Panc1 (cell line): ENCODE measurements around the gene POLQ. TPM values are rescaled to one million over a fixed set of nuclear protein-coding genes. Genes with fewer than 3 reads are reported as not detected.

ENCODE experiments used
- ATAC-seq: fragments of 200-7000 bp; cut with Tn5 transposase; 2 replicates; pipeline ENCODE4 v1.9.1; 2020; ENCODE audit warnings: mild to moderate bottlenecking, moderate library complexity
- BruUV-seq: library from RNA; stranded (reverse); fragments of 400-500 nt; replicated peaks from 2 replicates; lab custom pipeline; 2021; lab: Mats Ljungman, UMichigan
- CTCF ChIA-PET: fragments of 300-600 bp; sonication (Branson Sonifier 250); formaldehyde crosslinking; loops from one replicate; lab custom pipeline; 2022; ENCODE audit warnings: antibody characterized with exemption; lab: Charles Lee
- POLR2A ChIA-PET: fragments of 300-600 bp; sonication (Branson Sonifier 250); formaldehyde crosslinking; loops from one replicate; lab custom pipeline; 2022; ENCODE audit warnings: antibody characterized with exemption; lab: Charles Lee
- DNase-seq: peaks from one replicate; pipeline ENCODE4 v3.0.0-alpha.2; 2010; ENCODE audit warnings: low read depth, low spot score
- H3K27ac ChIP-seq: 2 replicates; pipeline ENCODE4 v1.5.1; 2011; ENCODE audit warnings: mild to moderate bottlenecking, low read length, inconsistent platforms
- H3K27me3 ChIP-seq: fragments of 200-500 bp; sonication (Bioruptor generic); 2 replicates; pipeline ENCODE4 v1.6.0; 2014; ENCODE audit warnings: low read length, inconsistent platforms; ENCODE audit not compliant: control insufficient read depth, insufficient read depth
- H3K36me3 ChIP-seq: fragments of 200-500 bp; sonication (Bioruptor generic); 2 replicates; pipeline ENCODE4 v1.5.1; 2014; ENCODE audit warnings: inconsistent platforms, mild to moderate bottlenecking, low read length, moderate library complexity; ENCODE audit not compliant: control insufficient read depth, insufficient read depth
- H3K4me1 ChIP-seq: 2 replicates; pipeline ENCODE4 v1.5.1; 2011; ENCODE audit warnings: inconsistent platforms, mild to moderate bottlenecking, low read length, moderate library complexity; ENCODE audit not compliant: control insufficient read depth, insufficient read depth
- H3K4me3 ChIP-seq, 2 experiments: 2 replicates each; pipeline ENCODE4 v1.5.1; 2011 to 2012; ENCODE audit warnings: low read depth in 2 of 2, low read length in 2 of 2, mild to moderate bottlenecking in 2 of 2, inconsistent platforms in 1 of 2, moderate library complexity in 1 of 2
- H3K9me3 ChIP-seq: fragments of 200-500 bp; sonication (Bioruptor generic); 2 replicates; pipeline ENCODE4 v1.5.1; 2014; ENCODE audit warnings: low read depth, mild to moderate bottlenecking, inconsistent platforms, low read length, moderate library complexity; ENCODE audit not compliant: control insufficient read depth, insufficient read depth
- POLR2AphosphoS5 ChIP-seq: IDR thresholded peaks from 2 replicates; pipeline ENCODE4 v1.6.1; 2012; ENCODE audit warnings: mild to moderate bottlenecking, low read depth, low read length, moderate library complexity
- SIN3A ChIP-seq: IDR thresholded peaks from 2 replicates; pipeline ENCODE4 v1.6.1; 2012; ENCODE audit warnings: low read depth, mild to moderate bottlenecking, low read length, moderate library complexity, borderline replicate concordance; ENCODE audit not compliant: insufficient read depth
- TCF7L2 ChIP-seq: IDR thresholded peaks from 2 replicates; pipeline ENCODE4 v1.6.1; 2011; ENCODE audit warnings: mild to moderate bottlenecking, low read depth, low read length, inconsistent platforms
- in situ Hi-C: cut with HindIII; loops from 2 replicates; pipeline ENCODE4 v1.10.0; 2016; ENCODE audit warnings: low sequenced_read_pairs, low pct_unique_long_range_greater_than_20kb
- intact Hi-C: fragments of 100-400 bp; cut with micrococcal nuclease; formaldehyde crosslinking; loops from one replicate; pipeline ENCODE4 v1.10.0; 2022; ENCODE audit not compliant: unreplicated experiment
- total RNA-seq: library from RNA; stranded (reverse); gene quantifications from one replicate; pipeline ENCODE4 v1.2.1, GENCODE V29; 2021; ENCODE audit not compliant: unreplicated experiment
- TF ChIP-seq, protein P1 (sequence below): fragments of 450-650 bp; IDR thresholded peaks from 2 replicates; pipeline ENCODE4 v1.5.1; 2017; ENCODE audit warnings: mild to moderate bottlenecking
- TF ChIP-seq, protein P2 (sequence below), 2 experiments: IDR thresholded peaks; 2 replicates each; pipeline ENCODE4 v1.6.1; 2011 to 2012; ENCODE audit warnings: low read depth in 2 of 2, control low read depth in 1 of 2, low read length in 1 of 2, mild to moderate bottlenecking in 1 of 2, moderate library complexity in 1 of 2; ENCODE audit not compliant: insufficient read depth in 1 of 2

The POLQ gene
- total RNA-seq, 1 experiment from 2014 or later, result 11.9 TPM

GRCh38 chr3:121566773-121567172 lies 21.0 kb upstream of the POLQ start:
- Histone ChIP-seq H3K9me3 (no peaks in the 10 kb centered on the region), H3K27ac (no peak overlapping the region), H3K36me3 (no peaks in the 10 kb centered on the region), H3K27me3 (no peaks in the 10 kb centered on the region; the same call in 1 of the 2 replicates), H3K4me3 (no peak overlapping the region), H3K4me1 (no peaks in the 10 kb centered on the region)
- in situ Hi-C loops (no loop called here), intact Hi-C loops (no loop called here)
- TF ChIP-seq, protein P1, sequence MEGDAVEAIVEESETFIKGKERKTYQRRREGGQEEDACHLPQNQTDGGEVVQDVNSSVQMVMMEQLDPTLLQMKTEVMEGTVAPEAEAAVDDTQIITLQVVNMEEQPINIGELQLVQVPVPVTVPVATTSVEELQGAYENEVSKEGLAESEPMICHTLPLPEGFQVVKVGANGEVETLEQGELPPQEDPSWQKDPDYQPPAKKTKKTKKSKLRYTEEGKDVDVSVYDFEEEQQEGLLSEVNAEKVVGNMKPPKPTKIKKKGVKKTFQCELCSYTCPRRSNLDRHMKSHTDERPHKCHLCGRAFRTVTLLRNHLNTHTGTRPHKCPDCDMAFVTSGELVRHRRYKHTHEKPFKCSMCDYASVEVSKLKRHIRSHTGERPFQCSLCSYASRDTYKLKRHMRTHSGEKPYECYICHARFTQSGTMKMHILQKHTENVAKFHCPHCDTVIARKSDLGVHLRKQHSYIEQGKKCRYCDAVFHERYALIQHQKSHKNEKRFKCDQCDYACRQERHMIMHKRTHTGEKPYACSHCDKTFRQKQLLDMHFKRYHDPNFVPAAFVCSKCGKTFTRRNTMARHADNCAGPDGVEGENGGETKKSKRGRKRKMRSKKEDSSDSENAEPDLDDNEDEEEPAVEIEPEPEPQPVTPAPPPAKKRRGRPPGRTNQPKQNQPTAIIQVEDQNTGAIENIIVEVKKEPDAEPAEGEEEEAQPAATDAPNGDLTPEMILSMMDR, result no peak
- TF ChIP-seq TCF7L2 (no peak), SIN3A (no peak), POLR2AphosphoS5 (no peak)
- TF ChIP-seq, protein P2, sequence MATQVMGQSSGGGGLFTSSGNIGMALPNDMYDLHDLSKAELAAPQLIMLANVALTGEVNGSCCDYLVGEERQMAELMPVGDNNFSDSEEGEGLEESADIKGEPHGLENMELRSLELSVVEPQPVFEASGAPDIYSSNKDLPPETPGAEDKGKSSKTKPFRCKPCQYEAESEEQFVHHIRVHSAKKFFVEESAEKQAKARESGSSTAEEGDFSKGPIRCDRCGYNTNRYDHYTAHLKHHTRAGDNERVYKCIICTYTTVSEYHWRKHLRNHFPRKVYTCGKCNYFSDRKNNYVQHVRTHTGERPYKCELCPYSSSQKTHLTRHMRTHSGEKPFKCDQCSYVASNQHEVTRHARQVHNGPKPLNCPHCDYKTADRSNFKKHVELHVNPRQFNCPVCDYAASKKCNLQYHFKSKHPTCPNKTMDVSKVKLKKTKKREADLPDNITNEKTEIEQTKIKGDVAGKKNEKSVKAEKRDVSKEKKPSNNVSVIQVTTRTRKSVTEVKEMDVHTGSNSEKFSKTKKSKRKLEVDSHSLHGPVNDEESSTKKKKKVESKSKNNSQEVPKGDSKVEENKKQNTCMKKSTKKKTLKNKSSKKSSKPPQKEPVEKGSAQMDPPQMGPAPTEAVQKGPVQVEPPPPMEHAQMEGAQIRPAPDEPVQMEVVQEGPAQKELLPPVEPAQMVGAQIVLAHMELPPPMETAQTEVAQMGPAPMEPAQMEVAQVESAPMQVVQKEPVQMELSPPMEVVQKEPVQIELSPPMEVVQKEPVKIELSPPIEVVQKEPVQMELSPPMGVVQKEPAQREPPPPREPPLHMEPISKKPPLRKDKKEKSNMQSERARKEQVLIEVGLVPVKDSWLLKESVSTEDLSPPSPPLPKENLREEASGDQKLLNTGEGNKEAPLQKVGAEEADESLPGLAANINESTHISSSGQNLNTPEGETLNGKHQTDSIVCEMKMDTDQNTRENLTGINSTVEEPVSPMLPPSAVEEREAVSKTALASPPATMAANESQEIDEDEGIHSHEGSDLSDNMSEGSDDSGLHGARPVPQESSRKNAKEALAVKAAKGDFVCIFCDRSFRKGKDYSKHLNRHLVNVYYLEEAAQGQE (IDR thresholded peaks at IDR 0.05; ENCODE audit: insufficient read depth in 1 of 2, low read depth in 2 of 2, low read length in 1 of 2), result no peak
- POLR2A ChIA-PET, result no interaction called here
- BruUV-seq, result no TSS peak
- no peak for ATAC-seq
- no peak for DNase-seq
- CTCF ChIA-PET, result no interaction called here

GRCh38 chr3:121562148-121562547 lies 16.4 kb upstream of the POLQ start:
- ATAC-seq, result no peak
- no TSS peak for BruUV-seq
- Histone ChIP-seq H3K27me3 (no peaks in the 10 kb centered on the region), H3K4me3 (no peak overlapping the region), H3K4me1 (no peaks in the 10 kb centered on the region), H3K9me3 (no peaks in the 10 kb centered on the region), H3K27ac (no peak overlapping the region), H3K36me3 (no peaks in the 10 kb centered on the region)
- CTCF ChIA-PET, result no interaction called here
- intact Hi-C loops, result no loop called here
- in situ Hi-C loops, result no loop called here
- DNase-seq, result no peak
- POLR2A ChIA-PET, result no interaction called here
- no peak for TF ChIP-seq POLR2AphosphoS5
- TF ChIP-seq, protein P2 (IDR thresholded peaks at IDR 0.05; ENCODE audit: insufficient read depth in 1 of 2, low read depth in 2 of 2, low read length in 1 of 2), result no peak
- TF ChIP-seq, protein P1, result no peak
- TF ChIP-seq SIN3A, result no peak
- no peak for TF ChIP-seq TCF7L2
